ENCODE measurements around the gene BMP6. TPM values are rescaled to one million over a fixed set of nuclear protein-coding genes. Genes with fewer than 3 reads are reported as not detected.

Gene BMP6
- total RNA-seq, 1 experiment from 2014 or later, result not detected

DNA sequence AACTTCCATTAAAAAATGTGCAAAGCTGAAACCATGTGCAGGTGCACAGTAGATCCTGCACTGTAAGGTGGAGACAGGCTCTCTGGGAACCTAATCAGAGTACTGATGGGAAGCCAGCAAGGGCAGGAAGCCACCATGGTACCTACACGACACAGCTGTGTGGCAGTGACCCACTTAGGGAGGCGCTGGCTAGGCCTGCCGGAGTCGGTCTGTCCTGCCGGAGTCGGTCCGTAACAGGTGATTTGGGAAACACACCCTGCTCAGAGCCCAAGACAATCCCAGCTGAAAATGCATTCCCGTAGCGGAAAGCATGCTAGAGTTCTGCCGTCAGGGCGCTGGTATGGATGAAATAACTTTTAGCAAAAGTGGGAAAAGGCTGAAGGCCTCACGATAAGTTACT, 167.4 kb downstream of the BMP6 start:
- Histone ChIP-seq H3F3A (ENCODE audit: insufficient read depth, low read depth) (no peaks in the 10 kb centered on the region), H4K20me1 (ENCODE audit: insufficient read depth) (no peaks in the 10 kb centered on the region), H3K27me3 (ENCODE audit: insufficient read depth, low read depth) (no peaks in the 10 kb centered on the region), H3K4me3 (no peak overlapping the region), H3K27ac (no peak overlapping the region), H3K36me3 (ENCODE audit: low read depth) (peaks cover 13% of the 10 kb centered on the region), H2AFZ (no peak overlapping the region), H3K4me1 (replicated peaks; ENCODE audit: insufficient read depth) (no peaks in the 10 kb centered on the region), H3K9me3 (ENCODE audit: insufficient read depth, low read depth) (no peaks in the 10 kb centered on the region), H3K9me2 (ENCODE audit: insufficient read depth) (no peaks in the 10 kb centered on the region), H3K4me2 (no peak overlapping the region), H3K79me2 (ENCODE audit: low read depth) (no peaks in the 10 kb centered on the region)
- ChIA-PET CTCF (interaction anchor here (0.6 kb wide), 1 partner anchor 69 kb away, joined by 3 read pairs; no protein-coding TSS in a partner anchor), POLR2A (ENCODE audit: unreplicated experiment) (no interaction called here)
- no peak for DNase-seq
- BruUV-seq (replicated peaks), result no TSS peak
- intact Hi-C loops (cut with micrococcal nuclease; ENCODE audit: unreplicated experiment), result no loop called here
- no peak for TF ChIP-seq EZH2 (IDR thresholded peaks at IDR 0.05; ENCODE audit: low read depth)
- TF ChIP-seq, protein P1, sequence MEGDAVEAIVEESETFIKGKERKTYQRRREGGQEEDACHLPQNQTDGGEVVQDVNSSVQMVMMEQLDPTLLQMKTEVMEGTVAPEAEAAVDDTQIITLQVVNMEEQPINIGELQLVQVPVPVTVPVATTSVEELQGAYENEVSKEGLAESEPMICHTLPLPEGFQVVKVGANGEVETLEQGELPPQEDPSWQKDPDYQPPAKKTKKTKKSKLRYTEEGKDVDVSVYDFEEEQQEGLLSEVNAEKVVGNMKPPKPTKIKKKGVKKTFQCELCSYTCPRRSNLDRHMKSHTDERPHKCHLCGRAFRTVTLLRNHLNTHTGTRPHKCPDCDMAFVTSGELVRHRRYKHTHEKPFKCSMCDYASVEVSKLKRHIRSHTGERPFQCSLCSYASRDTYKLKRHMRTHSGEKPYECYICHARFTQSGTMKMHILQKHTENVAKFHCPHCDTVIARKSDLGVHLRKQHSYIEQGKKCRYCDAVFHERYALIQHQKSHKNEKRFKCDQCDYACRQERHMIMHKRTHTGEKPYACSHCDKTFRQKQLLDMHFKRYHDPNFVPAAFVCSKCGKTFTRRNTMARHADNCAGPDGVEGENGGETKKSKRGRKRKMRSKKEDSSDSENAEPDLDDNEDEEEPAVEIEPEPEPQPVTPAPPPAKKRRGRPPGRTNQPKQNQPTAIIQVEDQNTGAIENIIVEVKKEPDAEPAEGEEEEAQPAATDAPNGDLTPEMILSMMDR (conservative IDR thresholded peaks at IDR 0.05), result no peak

DNA sequence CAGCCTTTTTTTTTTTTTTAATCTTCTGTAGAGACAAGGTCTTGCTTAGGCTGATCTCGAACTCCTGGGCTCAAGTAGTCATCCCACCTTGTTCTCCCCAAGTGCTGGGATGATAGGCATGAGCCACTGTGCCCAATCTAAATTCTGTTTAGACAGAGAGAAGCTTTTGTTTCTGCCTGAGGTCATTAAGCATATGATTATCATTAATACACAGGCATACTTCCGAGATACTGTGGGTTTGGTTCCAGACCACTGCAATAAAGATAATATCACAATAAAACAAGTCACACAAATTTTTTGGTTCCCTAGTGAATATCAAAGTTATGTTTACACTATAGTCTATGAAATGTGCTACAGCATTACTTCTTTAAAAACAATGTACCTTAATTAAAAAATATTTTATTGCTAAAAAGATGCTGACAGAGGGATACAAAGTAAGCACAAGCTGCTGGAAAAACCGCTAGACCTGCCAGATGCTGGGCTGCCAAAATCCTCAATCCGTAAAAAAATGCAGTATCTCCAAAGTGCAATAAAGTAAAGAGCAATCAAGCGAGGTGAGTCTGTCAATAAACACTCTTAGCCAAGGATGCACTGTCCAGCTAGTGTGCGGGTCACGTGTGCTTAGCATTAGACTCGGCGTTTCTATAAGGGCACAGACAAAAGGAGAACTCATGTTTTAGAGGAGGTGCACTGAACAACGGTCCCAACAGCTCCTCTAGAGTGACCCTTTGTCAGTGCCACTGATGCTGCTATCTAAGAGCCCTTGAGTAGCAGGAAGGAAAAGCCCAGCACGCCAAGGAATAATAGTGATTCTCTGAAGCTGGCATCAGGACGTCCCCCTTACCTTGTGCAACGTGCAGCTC, 168.6 kb downstream of the BMP6 start:
- Histone ChIP-seq H3F3A (ENCODE audit: insufficient read depth, low read depth) (no peaks in the 10 kb centered on the region), H2AFZ (no peak overlapping the region), H4K20me1 (ENCODE audit: insufficient read depth) (no peaks in the 10 kb centered on the region), H3K9me2 (ENCODE audit: insufficient read depth) (no peaks in the 10 kb centered on the region), H3K4me1 (replicated peaks; ENCODE audit: insufficient read depth) (no peaks in the 10 kb centered on the region), H3K4me2 (no peak overlapping the region), H3K27ac (no peak overlapping the region), H3K27me3 (ENCODE audit: insufficient read depth, low read depth) (no peaks in the 10 kb centered on the region), H3K9me3 (ENCODE audit: insufficient read depth, low read depth) (no peaks in the 10 kb centered on the region), H3K4me3 (no peak overlapping the region), H3K79me2 (ENCODE audit: low read depth) (no peaks in the 10 kb centered on the region), H3K36me3 (ENCODE audit: low read depth) (peaks cover 9% of the 10 kb centered on the region; the same call in 1 of the 2 replicates)
- DNase-seq, result no peak
- intact Hi-C loops (cut with micrococcal nuclease; ENCODE audit: unreplicated experiment), result loop anchor here (5.0 kb wide), 1 partner anchor 163 kb away; no protein-coding TSS in a partner anchor
- no TSS peak for BruUV-seq (replicated peaks)
- POLR2A ChIA-PET (ENCODE audit: unreplicated experiment), result no interaction called here
- CTCF ChIA-PET, result no interaction called here
- TF ChIP-seq EZH2 (IDR thresholded peaks at IDR 0.05; ENCODE audit: low read depth), result no peak
- TF ChIP-seq, protein P1 (conservative IDR thresholded peaks at IDR 0.05), result no peak

DNA sequence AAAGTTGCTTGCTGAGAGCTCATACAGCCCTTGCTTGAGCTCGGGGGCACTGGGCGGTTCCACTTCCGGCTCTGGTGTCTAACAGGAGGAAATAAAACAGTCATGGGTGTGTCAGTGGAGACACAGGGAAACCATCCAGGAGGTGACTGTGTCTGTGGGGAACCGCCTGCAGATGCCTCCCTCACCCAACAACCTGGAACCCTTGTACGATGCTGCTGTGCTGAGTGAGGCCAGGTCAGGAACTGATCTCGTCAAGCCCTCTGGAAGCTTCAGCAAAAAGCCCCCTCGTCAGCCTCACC, 169.2 kb downstream of the BMP6 start:
- Histone ChIP-seq H3K79me2 (ENCODE audit: low read depth) (no peaks in the 10 kb centered on the region), H3K9me2 (ENCODE audit: insufficient read depth) (no peaks in the 10 kb centered on the region)
- TF ChIP-seq, protein P1 (conservative IDR thresholded peaks at IDR 0.05), result no peak
- TF ChIP-seq EZH2 (IDR thresholded peaks at IDR 0.05; ENCODE audit: low read depth), result no peak

More for the DNA sequence above, 169.2 kb downstream of the BMP6 start:
- Histone ChIP-seq H3K36me3 (ENCODE audit: low read depth) (peaks cover 9% of the 10 kb centered on the region; the same call in 1 of the 2 replicates), H3K27ac (no peak overlapping the region), H2AFZ (no peak overlapping the region), H3K9me3 (ENCODE audit: insufficient read depth, low read depth) (no peaks in the 10 kb centered on the region), H3F3A (ENCODE audit: insufficient read depth, low read depth) (no peaks in the 10 kb centered on the region), H3K4me3 (no peak overlapping the region), H3K4me1 (replicated peaks; ENCODE audit: insufficient read depth) (no peaks in the 10 kb centered on the region), H3K4me2 (no peak overlapping the region), H3K27me3 (ENCODE audit: insufficient read depth, low read depth) (no peaks in the 10 kb centered on the region), H4K20me1 (ENCODE audit: insufficient read depth) (no peaks in the 10 kb centered on the region)
- CTCF ChIA-PET, result no interaction called here
- no TSS peak for BruUV-seq (replicated peaks)
- intact Hi-C loops (cut with micrococcal nuclease; ENCODE audit: unreplicated experiment), result loop anchor here (5.0 kb wide), 1 partner anchor 162 kb away; no protein-coding TSS in a partner anchor
- DNase-seq, result no peak
- POLR2A ChIA-PET (ENCODE audit: unreplicated experiment), result no interaction called here
